CD14-positive monocyte (primary cell): ENCODE data around the gene STON1. TPM values are rescaled to one million over a fixed set of nuclear protein-coding genes. Genes with fewer than 3 reads are reported as not detected.

ENCODE experiments used
- DNase-seq, 3 donors: peaks; one replicate each; pipeline ENCODE4 v3.0.0-alpha.2; 2011 to 2022
- H2AFZ ChIP-seq: 2 replicates; pipeline ENCODE4 v1.6.0; 2012; ENCODE audit warnings: mild to moderate bottlenecking, low read depth, low read length, inconsistent platforms; ENCODE audit not compliant: insufficient read depth, poor library complexity, severe bottlenecking
- H3K27ac ChIP-seq, 2 donors: 1 replicate in 1 of 2; 2 replicates in 1 of 2; pipeline ENCODE4 v1.5.1; 2012 to 2013; ENCODE audit warnings: low read length in 2 of 2, control low read depth in 1 of 2, inconsistent platforms in 1 of 2, low read depth in 1 of 2, mild to moderate bottlenecking in 1 of 2
- H3K27me3 ChIP-seq, 2 donors: one replicate each; pipeline versions ENCODE4 v1.6.0 to v1.6.1; 2011 to 2013; ENCODE audit warnings: low read length in 2 of 2; ENCODE audit not compliant: control insufficient read depth in 2 of 2, insufficient read depth in 2 of 2
- H3K36me3 ChIP-seq, 2 donors: replicated peaks in 1 of 2; 1 replicate in 1 of 2; 2 replicates in 1 of 2; pipeline versions ENCODE4 v1.5.1 to v1.6.1; 2012 to 2013; ENCODE audit warnings: low read length in 2 of 2, control low read depth in 1 of 2, inconsistent platforms in 1 of 2, mild to moderate bottlenecking in 1 of 2; ENCODE audit not compliant: insufficient read depth in 2 of 2, control insufficient read depth in 1 of 2
- H3K4me1 ChIP-seq, 2 donors: 1 replicate in 1 of 2; 2 replicates in 1 of 2; pipeline versions ENCODE4 v1.5.1 to v1.6.1; 2012 to 2013; ENCODE audit warnings: low read length in 2 of 2, control low read depth in 1 of 2, inconsistent platforms in 1 of 2, mild to moderate bottlenecking in 1 of 2, moderate library complexity in 1 of 2; ENCODE audit not compliant: insufficient read depth in 2 of 2, control insufficient read depth in 1 of 2
- H3K4me2 ChIP-seq: replicated peaks from 2 replicates; pipeline ENCODE3; 2012; ENCODE audit warnings: low read length, moderate library complexity, mild to moderate bottlenecking; ENCODE audit not compliant: poor library complexity, severe bottlenecking; ENCODE audit errors: extremely low read depth
- H3K4me3 ChIP-seq, 3 experiments: fragments of 200-600 bp in 1 of 3; sonication (generic) in 1 of 3; replicated peaks in 1 of 3; 1 replicate in 2 of 3; 2 replicates in 1 of 3; pipeline ENCODE4 v1.5.1; 2011 to 2013; ENCODE audit warnings: low read length in 3 of 3, mild to moderate bottlenecking in 3 of 3, control low read depth in 2 of 3, low read depth in 2 of 3, inconsistent platforms in 1 of 3, moderate library complexity in 1 of 3
- H3K79me2 ChIP-seq: 2 replicates; pipeline ENCODE4 v1.6.0; 2012; ENCODE audit warnings: mild to moderate bottlenecking, control low read depth, inconsistent platforms, low read length, moderate library complexity; ENCODE audit not compliant: insufficient read depth
- H3K9ac ChIP-seq: 2 replicates; pipeline ENCODE4 v1.6.0; 2017; ENCODE audit warnings: low read length, mild to moderate bottlenecking; ENCODE audit not compliant: insufficient read depth, poor library complexity, severe bottlenecking
- H3K9me3 ChIP-seq, 2 donors: replicated peaks in 1 of 2; 1 replicate in 1 of 2; 2 replicates in 1 of 2; pipeline versions ENCODE4 v1.5.1 to v1.6.1; 2012 to 2013; ENCODE audit warnings: low read length in 2 of 2, control low read depth in 1 of 2; ENCODE audit not compliant: control insufficient read depth in 1 of 2, insufficient read depth in 1 of 2
- H4K20me1 ChIP-seq: 2 replicates; pipeline ENCODE4 v1.6.0; 2012; ENCODE audit warnings: mild to moderate bottlenecking, low read length, control low read depth, moderate library complexity; ENCODE audit not compliant: insufficient read depth
- H3K27ac Mint-ChIP-seq, 7 donors: one replicate each; pipeline ENCODE4 v1.8.0; 2020; ENCODE audit warnings: mild to moderate bottlenecking in 7 of 7, mixed read lengths in 7 of 7, moderate library complexity in 6 of 7, inconsistent platforms in 2 of 7
- H3K27me3 Mint-ChIP-seq, 3 donors: one replicate each; pipeline ENCODE4 v1.8.0; 2021 to 2022; ENCODE audit warnings: low read depth in 3 of 3, mild to moderate bottlenecking in 3 of 3, mixed read lengths in 3 of 3, moderate library complexity in 3 of 3, inconsistent platforms in 1 of 3
- H3K36me3 Mint-ChIP-seq, 2 donors: one replicate each; pipeline ENCODE4 v1.8.0; 2020; ENCODE audit warnings: mixed read lengths in 2 of 2, inconsistent platforms in 1 of 2, mild to moderate bottlenecking in 1 of 2
- H3K4me1 Mint-ChIP-seq: one replicate; pipeline ENCODE4 v1.8.0; 2020; ENCODE audit warnings: mild to moderate bottlenecking, mixed read lengths
- H3K4me3 Mint-ChIP-seq, 2 donors: one replicate each; pipeline ENCODE4 v1.8.0; 2020; ENCODE audit warnings: mild to moderate bottlenecking in 2 of 2, mixed read lengths in 2 of 2, moderate library complexity in 1 of 2
- H3K9me3 Mint-ChIP-seq, 7 donors: one replicate each; pipeline ENCODE4 v1.8.0; 2020 to 2022; ENCODE audit warnings: mixed read lengths in 7 of 7, mild to moderate bottlenecking in 6 of 7, moderate library complexity in 6 of 7, inconsistent platforms in 2 of 7
- WGBS: methylation state at CpG from one replicate; pipeline ENCODE4 v1.1.5; 2013; ENCODE audit warnings: missing lambda C conversion rate; ENCODE audit not compliant: insufficient coverage; 5-methylcytosine and 5-hydroxymethylcytosine counted together
- intact Hi-C, 2 donors: fragments of 100-400 bp; cut with micrococcal nuclease; formaldehyde crosslinking; loops; one replicate each; pipeline versions ENCODE4 v1.15.0 to v1.15.1; 2023
- polyA plus RNA-seq, 3 donors: library from polyadenylated mRNA; depleted of rRNA in 1 of 3; unstranded in 2 of 3; stranded (reverse) in 1 of 3; fragments of 300-500 nt in 2 of 3; fragments of >200 nt in 1 of 3; fragmentation: Illumina TruSeq in 2 of 3; gene quantifications; 1 replicate in 2 of 3; 2 replicates in 1 of 3; pipeline ENCODE4 v1.2.3, GENCODE V29; 2012 to 2021
- TF ChIP-seq, protein P1 (sequence below): fragments of 200-600 bp; IDR thresholded peaks from one replicate; pipeline ENCODE4 v1.8.0; 2022; ENCODE audit warnings: antibody characterized with exemption, mild to moderate bottlenecking

The STON1 gene
- polyA plus RNA-seq, 3 donors: 0.12 to 0.33 TPM; not detected in 1

DNA sequence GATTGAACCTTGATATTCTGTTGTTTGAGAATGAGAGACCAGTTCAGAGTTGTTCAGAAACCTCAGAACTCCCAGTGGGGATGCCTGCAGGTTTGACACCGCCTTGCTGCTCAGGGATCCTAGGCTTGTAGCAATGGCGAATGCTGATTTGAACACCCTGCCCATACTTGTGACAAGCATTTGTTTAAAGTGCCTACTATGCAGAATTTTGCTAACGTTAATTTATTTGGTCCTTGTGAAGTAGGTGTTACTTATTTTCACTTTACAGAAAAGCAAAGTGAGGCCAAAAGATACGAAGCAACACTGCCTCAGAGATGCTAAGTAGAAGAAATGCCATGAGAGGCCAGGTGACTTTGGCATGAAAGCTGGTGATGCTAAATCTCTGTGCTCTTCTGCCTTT, 32.3 kb downstream of the STON1 start:
- Histone ChIP-seq H3K27me3 (no peaks in the 10 kb centered on the region), H3K36me3 (no peaks in the 10 kb centered on the region), H3K79me2 (no peaks in the 10 kb centered on the region), H4K20me1 (no peaks in the 10 kb centered on the region), H3K4me3 (no peak overlapping the region), H3K9me3 (no peaks in the 10 kb centered on the region), H3K4me1 (no peaks in the 10 kb centered on the region), H3K4me2 (no peak overlapping the region), H2AFZ (no peak overlapping the region), H3K9ac (no peak overlapping the region), H3K27ac (no peak overlapping the region)
- H3K36me3 Mint-ChIP-seq: no peaks in the 10 kb centered on the region
- H3K4me1 Mint-ChIP-seq: no peaks in the 10 kb centered on the region
- TF ChIP-seq, protein P1, sequence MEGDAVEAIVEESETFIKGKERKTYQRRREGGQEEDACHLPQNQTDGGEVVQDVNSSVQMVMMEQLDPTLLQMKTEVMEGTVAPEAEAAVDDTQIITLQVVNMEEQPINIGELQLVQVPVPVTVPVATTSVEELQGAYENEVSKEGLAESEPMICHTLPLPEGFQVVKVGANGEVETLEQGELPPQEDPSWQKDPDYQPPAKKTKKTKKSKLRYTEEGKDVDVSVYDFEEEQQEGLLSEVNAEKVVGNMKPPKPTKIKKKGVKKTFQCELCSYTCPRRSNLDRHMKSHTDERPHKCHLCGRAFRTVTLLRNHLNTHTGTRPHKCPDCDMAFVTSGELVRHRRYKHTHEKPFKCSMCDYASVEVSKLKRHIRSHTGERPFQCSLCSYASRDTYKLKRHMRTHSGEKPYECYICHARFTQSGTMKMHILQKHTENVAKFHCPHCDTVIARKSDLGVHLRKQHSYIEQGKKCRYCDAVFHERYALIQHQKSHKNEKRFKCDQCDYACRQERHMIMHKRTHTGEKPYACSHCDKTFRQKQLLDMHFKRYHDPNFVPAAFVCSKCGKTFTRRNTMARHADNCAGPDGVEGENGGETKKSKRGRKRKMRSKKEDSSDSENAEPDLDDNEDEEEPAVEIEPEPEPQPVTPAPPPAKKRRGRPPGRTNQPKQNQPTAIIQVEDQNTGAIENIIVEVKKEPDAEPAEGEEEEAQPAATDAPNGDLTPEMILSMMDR: no peak
- intact Hi-C loops: no loop called here
- H3K27ac Mint-ChIP-seq: no peak overlapping the region
- peaks cover 0 to 5% (median 0%) of the 10 kb centered on the region in 3 donors for H3K27me3 Mint-ChIP-seq
- H3K9me3 Mint-ChIP-seq: peaks cover 0 to 13% (median 0%) of the 10 kb centered on the region in 7 donors
- WGBS: no CpG with 5 or more reads among the region's 4 CpGs
- no peak overlapping the region for H3K4me3 Mint-ChIP-seq
- no peak for DNase-seq

DNA sequence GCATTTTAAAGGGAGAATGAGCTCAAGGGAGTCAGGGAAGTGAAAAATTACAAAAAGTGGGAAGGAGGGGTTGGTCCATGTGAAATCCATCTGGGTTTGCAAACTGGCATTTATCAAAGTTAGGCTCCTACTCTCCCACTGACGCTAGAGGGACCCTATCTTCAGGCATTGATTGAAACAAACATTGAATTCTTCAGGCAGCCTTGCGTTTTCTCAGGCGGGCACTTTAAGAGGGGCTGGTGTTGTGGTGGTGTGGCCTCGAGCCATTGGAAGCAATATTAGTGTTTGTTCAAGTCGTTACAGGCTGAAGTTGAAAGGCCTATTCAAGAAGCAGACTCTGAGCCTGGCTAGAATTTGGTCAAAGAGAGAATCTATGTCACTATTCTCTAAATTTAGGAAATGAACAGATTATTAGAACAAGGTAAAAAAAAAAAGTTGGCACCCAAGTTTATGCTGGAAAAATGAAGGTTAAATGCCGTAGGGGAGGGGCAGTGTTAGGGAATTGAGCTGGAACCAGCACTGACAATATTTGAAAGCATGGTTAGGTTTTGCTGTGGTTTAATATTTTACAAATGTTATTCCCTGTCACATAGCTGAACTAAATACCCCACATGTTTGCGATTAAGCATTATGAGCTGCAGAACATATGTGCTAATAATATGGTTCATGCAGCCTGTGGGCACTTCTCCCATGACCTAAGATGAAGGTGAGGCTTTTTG, 36.8 kb downstream of the STON1 start:
- H2AFZ ChIP-seq: no peak overlapping the region
- H3K27me3 Mint-ChIP-seq: peaks cover 0 to 2% (median under 1%) of the 10 kb centered on the region in 3 donors
- WGBS: 87% methylated on average over 3 of the region's 7 CpGs

More for the DNA sequence above, 36.8 kb downstream of the STON1 start:
- Histone ChIP-seq H3K79me2 (no peaks in the 10 kb centered on the region), H3K9me3 (no peaks in the 10 kb centered on the region), H3K4me1 (no peaks in the 10 kb centered on the region), H3K27ac (no peak overlapping the region), H3K9ac (no peak overlapping the region), H4K20me1 (no peaks in the 10 kb centered on the region), H3K4me2 (no peak overlapping the region), H3K27me3 (no peaks in the 10 kb centered on the region), H3K4me3 (no peak overlapping the region), H3K36me3 (no peaks in the 10 kb centered on the region)
- no peak for DNase-seq
- H3K4me1 Mint-ChIP-seq: peaks cover 5% of the 10 kb centered on the region
- H3K27ac Mint-ChIP-seq: no peak overlapping the region
- H3K9me3 Mint-ChIP-seq: peaks cover 0 to 8% (median 0%) of the 10 kb centered on the region in 7 donors
- no peaks in the 10 kb centered on the region for H3K36me3 Mint-ChIP-seq
- no peak overlapping the region for H3K4me3 Mint-ChIP-seq
- TF ChIP-seq, protein P1: no peak
- intact Hi-C loops: no loop called here
